Panc1 (cell line): Measurements from ENCODE around the gene GPATCH2L. TPM values are rescaled to one million over a fixed set of nuclear protein-coding genes. Genes with fewer than 3 reads are reported as not detected.

Experiments
- ATAC-seq: fragments of 200-7000 bp; cut with Tn5 transposase; 2 replicates; pipeline ENCODE4 v1.9.1; 2020; ENCODE audit warnings: mild to moderate bottlenecking, moderate library complexity
- BruUV-seq: library from RNA; stranded (reverse); fragments of 400-500 nt; replicated peaks from 2 replicates; lab custom pipeline; 2021; lab: Mats Ljungman, UMichigan
- CTCF ChIA-PET: fragments of 300-600 bp; sonication (Branson Sonifier 250); formaldehyde crosslinking; loops from one replicate; lab custom pipeline; 2022; ENCODE audit warnings: antibody characterized with exemption; lab: Charles Lee
- POLR2A ChIA-PET: fragments of 300-600 bp; sonication (Branson Sonifier 250); formaldehyde crosslinking; loops from one replicate; lab custom pipeline; 2022; ENCODE audit warnings: antibody characterized with exemption; lab: Charles Lee
- DNase-seq: peaks from one replicate; pipeline ENCODE4 v3.0.0-alpha.2; 2010; ENCODE audit warnings: low read depth, low spot score
- H3K27ac ChIP-seq: 2 replicates; pipeline ENCODE4 v1.5.1; 2011; ENCODE audit warnings: mild to moderate bottlenecking, low read length, inconsistent platforms
- H3K27me3 ChIP-seq: fragments of 200-500 bp; sonication (Bioruptor generic); 2 replicates; pipeline ENCODE4 v1.6.0; 2014; ENCODE audit warnings: low read length, inconsistent platforms; ENCODE audit not compliant: control insufficient read depth, insufficient read depth
- H3K36me3 ChIP-seq: fragments of 200-500 bp; sonication (Bioruptor generic); 2 replicates; pipeline ENCODE4 v1.5.1; 2014; ENCODE audit warnings: inconsistent platforms, mild to moderate bottlenecking, low read length, moderate library complexity; ENCODE audit not compliant: control insufficient read depth, insufficient read depth
- H3K4me1 ChIP-seq: 2 replicates; pipeline ENCODE4 v1.5.1; 2011; ENCODE audit warnings: inconsistent platforms, mild to moderate bottlenecking, low read length, moderate library complexity; ENCODE audit not compliant: control insufficient read depth, insufficient read depth
- H3K4me3 ChIP-seq, 2 experiments: 2 replicates each; pipeline ENCODE4 v1.5.1; 2011 to 2012; ENCODE audit warnings: low read depth in 2 of 2, low read length in 2 of 2, mild to moderate bottlenecking in 2 of 2, inconsistent platforms in 1 of 2, moderate library complexity in 1 of 2
- H3K9me3 ChIP-seq: fragments of 200-500 bp; sonication (Bioruptor generic); 2 replicates; pipeline ENCODE4 v1.5.1; 2014; ENCODE audit warnings: low read depth, mild to moderate bottlenecking, inconsistent platforms, low read length, moderate library complexity; ENCODE audit not compliant: control insufficient read depth, insufficient read depth
- CTCF ChIP-seq: fragments of 450-650 bp; IDR thresholded peaks from 2 replicates; pipeline ENCODE4 v1.5.1; 2017; ENCODE audit warnings: mild to moderate bottlenecking
- POLR2AphosphoS5 ChIP-seq: IDR thresholded peaks from 2 replicates; pipeline ENCODE4 v1.6.1; 2012; ENCODE audit warnings: mild to moderate bottlenecking, low read depth, low read length, moderate library complexity
- REST ChIP-seq, 2 experiments: IDR thresholded peaks; 2 replicates each; pipeline ENCODE4 v1.6.1; 2011 to 2012; ENCODE audit warnings: low read depth in 2 of 2, control low read depth in 1 of 2, low read length in 1 of 2, mild to moderate bottlenecking in 1 of 2, moderate library complexity in 1 of 2; ENCODE audit not compliant: insufficient read depth in 1 of 2
- SIN3A ChIP-seq: IDR thresholded peaks from 2 replicates; pipeline ENCODE4 v1.6.1; 2012; ENCODE audit warnings: low read depth, mild to moderate bottlenecking, low read length, moderate library complexity, borderline replicate concordance; ENCODE audit not compliant: insufficient read depth
- TCF7L2 ChIP-seq: IDR thresholded peaks from 2 replicates; pipeline ENCODE4 v1.6.1; 2011; ENCODE audit warnings: mild to moderate bottlenecking, low read depth, low read length, inconsistent platforms
- in situ Hi-C: cut with HindIII; loops from 2 replicates; pipeline ENCODE4 v1.10.0; 2016; ENCODE audit warnings: low sequenced_read_pairs, low pct_unique_long_range_greater_than_20kb
- intact Hi-C: fragments of 100-400 bp; cut with micrococcal nuclease; formaldehyde crosslinking; loops from one replicate; pipeline ENCODE4 v1.10.0; 2022; ENCODE audit not compliant: unreplicated experiment
- total RNA-seq: library from RNA; stranded (reverse); gene quantifications from one replicate; pipeline ENCODE4 v1.2.1, GENCODE V29; 2021; ENCODE audit not compliant: unreplicated experiment

GPATCH2L gene
- total RNA-seq, 1 experiment from 2014 or later, result 35.0 TPM

- Histone ChIP-seq H3K36me3 (no peaks in the 10 kb centered on the region), H3K27ac (no peak overlapping the region), H3K4me3 (no peak overlapping the region), H3K27me3 (no peaks in the 10 kb centered on the region), H3K9me3 (no peaks in the 10 kb centered on the region), H3K4me1 (no peaks in the 10 kb centered on the region)
- ChIA-PET POLR2A (interaction anchor here (0.7 kb wide), 1 partner anchor 82 kb away, joined by 3 read pairs; no protein-coding TSS in a partner anchor), CTCF (interaction anchor here (0.7 kb wide), 1 partner anchor 14 kb away, joined by 3 read pairs; no protein-coding TSS in a partner anchor)
- no peak for TF ChIP-seq REST (IDR thresholded peaks at IDR 0.05; ENCODE audit: insufficient read depth in 1 of 2, low read depth in 2 of 2, low read length in 1 of 2)
- TF ChIP-seq POLR2AphosphoS5, result no peak
- no peak for TF ChIP-seq SIN3A
- no peak for TF ChIP-seq TCF7L2
- BruUV-seq, result no TSS peak
- intact Hi-C loops (no loop called here), in situ Hi-C loops (no loop called here)
- no peak for DNase-seq
- ATAC-seq, result no peak
Observed at GRCh38 chr14:76232800-76233199, 81.1 kb downstream of the GPATCH2L start.

GRCh38 chr14:76235628-76236027 lies 83.9 kb downstream of the GPATCH2L start:
- TF ChIP-seq CTCF (no peak), POLR2AphosphoS5 (no peak), SIN3A (no peak), TCF7L2 (no peak), REST (IDR thresholded peaks at IDR 0.05; ENCODE audit: insufficient read depth in 1 of 2, low read depth in 2 of 2, low read length in 1 of 2) (no peak)
- no peaks in the 10 kb centered on the region for H3K36me3 ChIP-seq
- intact Hi-C loops, result no loop called here
- in situ Hi-C loops, result no loop called here
- no peak overlapping the region for H3K27ac ChIP-seq
- no peak overlapping the region for H3K4me3 ChIP-seq
- H3K4me1 ChIP-seq, result no peaks in the 10 kb centered on the region
- H3K9me3 ChIP-seq, result no peaks in the 10 kb centered on the region
- DNase-seq (no peak), ATAC-seq (no peak)
- CTCF ChIA-PET, result no interaction called here
- H3K27me3 ChIP-seq, result no peaks in the 10 kb centered on the region
- POLR2A ChIA-PET, result no interaction called here
- BruUV-seq, result no TSS peak
